Stimulated activated CD4-positive, alpha-beta T cell treated with anti-CD3 and anti-CD28 coated beads, Interleukin-15, amount 100 ng/mL, for 1 hour (primary cell): ENCODE results near the gene GBP7.

Experiments used
- DNase-seq, 2 donors: peaks; one replicate each; pipeline ENCODE4 v3.0.0-alpha.2; 2020; ENCODE audit warnings: low read depth in 1 of 2, low spot score in 1 of 2

GBP7 gene

DNA sequence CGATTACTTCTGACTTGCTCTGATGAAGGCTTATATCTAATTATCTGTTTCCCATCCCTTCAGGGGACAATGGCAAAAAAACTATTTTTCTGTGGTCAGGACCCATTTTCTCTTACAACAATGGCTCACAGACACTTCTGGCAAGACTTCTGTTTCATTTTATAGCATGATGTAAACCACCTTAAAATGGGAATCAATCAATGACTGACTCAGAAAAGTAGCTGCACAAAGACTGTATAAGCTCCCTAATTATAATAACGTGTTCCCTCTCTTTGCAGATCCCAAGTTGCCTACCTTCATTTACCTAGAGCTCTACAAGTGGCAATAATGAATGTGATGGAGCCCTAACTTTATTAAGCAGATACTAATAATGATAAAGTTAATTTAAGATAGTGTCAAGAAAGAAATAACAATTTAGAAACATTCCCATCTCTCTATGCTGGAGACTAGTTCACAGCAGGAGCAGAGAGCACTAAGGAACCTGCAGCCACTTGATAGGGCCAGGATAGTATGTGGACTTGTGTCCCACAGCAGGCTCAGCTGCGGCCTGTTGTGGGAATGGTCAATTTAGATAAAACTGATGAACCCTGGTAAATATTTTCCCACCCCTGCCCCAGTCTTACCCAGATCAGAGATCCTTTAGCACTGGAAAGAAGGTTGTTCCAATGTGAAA, 50.4 kb downstream of the GBP7 start:
- no peak for DNase-seq

DNA sequence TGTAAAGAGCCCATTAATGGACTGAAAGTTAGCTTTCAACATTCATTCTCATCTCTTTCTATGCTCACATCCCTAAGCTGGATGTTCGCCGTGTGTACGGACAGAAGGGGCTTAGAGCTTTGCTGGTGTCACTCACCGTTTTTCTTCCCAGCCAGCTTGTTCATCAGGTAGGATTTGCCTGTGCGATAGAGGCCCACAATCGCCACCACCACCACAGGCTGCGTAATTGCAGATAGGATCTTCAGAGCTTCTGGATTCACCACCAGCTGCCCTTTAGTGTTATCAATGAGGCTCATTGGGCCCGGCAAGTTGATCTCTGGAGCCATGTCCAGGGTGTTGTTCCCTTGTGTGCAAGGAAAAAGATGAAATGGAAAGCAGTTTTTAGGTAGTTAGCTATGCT, 54.2 kb downstream of the GBP7 start:
- DNase-seq: no peak

DNA sequence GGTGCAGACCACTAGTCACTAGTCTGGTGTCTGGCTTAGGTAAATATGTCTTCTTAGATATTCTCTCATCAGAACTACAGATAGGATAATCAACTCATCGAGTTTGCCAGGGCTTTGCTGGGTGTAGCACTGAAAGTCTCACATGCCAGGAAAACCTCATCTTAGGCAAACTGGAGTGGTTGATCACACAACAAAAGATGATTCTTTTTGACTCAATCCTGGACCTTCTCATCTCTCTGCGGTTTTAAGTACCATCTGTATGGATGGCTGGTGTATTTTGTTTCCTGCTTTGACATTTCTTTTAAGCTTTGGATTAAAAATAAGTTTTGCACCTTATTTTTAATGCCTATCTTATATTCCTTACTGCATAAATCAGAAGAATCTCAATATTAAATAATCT, 61.1 kb downstream of the GBP7 start:
- DNase-seq: no peak

DNA sequence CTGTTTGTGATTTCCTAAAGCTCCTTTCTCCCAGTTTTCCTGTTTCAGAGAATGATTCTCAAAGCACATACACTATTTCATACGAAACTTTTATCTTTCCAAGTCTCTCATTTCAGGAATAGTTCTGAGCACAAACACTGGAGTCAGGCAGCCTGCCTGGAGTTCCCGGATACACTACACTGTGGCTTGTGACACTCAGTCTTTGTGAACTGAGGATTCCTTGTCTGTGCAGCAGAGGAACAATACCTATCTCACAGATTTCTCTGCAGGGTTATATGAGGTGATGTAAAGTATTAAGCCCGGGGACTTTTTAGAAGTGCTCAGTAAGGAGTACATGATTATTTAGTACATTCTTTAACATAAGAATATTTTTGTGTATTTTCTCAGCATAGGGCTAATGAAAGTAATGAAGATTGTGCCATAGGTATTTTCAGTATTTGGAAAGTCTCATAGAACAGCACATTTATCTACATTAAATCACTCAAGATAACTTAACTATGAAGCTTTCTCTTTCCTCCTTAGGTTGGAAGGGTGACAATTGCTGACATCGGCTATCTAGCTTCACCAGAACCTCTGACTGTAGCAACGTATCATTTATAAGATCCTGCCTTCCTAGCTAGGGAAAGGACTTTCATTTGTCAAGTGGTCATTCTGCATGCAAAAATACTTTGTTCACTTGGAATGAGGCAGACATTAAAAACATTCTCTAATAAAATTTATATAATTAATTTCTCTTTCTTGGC, 62.8 kb downstream of the GBP7 start:
- no peak for DNase-seq

DNA sequence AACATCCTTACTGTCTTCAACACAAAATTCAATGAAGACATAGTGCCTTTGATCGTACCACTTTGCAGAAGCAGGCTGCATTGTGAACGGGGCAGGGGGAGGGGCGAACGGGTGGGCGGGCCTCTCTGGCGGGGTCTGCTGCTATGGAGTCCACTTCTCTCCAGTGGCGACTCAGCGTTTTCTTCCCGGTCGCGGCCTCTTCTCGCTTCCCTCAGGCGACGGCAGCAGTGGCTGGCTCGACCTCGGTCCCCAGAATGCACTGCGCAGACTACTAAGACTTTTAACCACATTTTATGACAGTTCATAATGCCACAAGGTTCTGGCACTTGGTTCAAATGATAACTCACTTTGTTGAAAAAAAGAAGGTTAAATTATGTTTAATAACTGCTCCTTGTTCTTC, 71.1 kb downstream of the GBP7 start:
- no peak for DNase-seq

DNA sequence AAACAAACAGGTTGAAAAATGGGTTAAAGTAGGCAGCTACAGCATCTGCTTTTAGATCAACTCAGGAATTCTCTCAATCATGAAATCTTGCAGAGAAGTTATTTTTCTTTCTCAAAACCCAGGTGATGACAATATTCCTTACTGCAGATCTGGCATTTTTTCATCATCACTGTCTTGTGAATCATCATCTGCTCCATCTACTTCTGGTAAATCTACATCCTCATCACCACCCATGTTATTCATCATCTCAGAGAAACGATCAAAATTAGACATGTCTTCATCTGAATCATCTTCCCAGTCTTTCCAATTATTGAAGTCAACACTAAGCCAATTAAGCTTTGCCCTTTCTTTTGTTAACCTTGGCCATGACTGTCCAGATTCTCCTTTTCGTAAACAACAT, 71.7 kb downstream of the GBP7 start:
- DNase-seq: no peak

DNA sequence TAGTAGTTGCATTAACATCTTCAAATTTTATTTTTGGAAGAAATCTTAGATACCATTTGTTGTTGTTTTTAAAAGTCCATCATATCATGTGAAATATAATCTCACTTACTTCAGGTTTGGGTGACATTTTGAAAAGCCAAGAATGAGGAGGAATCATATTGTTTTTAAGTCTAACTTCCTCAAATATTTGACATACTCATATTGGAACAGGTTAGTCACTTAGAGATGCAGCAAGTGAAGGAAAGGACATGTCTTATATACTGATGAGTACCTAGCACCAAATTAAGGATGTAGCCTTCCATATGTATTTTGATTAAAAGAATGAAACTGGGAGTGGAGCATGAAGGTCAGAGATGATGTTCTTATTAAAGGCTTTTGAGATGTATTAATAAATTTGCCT, 73.8 kb downstream of the GBP7 start:
- no peak for DNase-seq

DNA sequence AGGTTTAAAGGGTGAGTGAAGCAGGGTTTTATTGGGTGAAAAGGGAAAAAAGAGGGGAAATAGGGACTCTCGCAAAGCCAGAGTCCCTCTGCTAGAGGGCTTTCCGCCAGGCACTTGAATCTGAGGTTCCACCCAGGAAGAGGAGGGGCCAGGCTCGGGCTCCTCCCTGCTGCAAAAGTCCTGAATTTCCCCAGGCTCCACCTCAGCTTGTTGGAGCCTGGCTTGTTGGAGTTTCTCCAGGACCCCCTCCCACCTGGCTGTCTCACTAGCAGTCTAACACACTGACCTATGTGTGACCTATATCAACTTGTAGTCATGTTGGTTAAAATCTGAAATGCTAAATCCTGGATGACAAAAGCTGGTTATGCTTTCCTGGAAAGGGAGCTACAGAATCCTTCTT, 75.4 kb downstream of the GBP7 start:
- no peak for DNase-seq

DNA sequence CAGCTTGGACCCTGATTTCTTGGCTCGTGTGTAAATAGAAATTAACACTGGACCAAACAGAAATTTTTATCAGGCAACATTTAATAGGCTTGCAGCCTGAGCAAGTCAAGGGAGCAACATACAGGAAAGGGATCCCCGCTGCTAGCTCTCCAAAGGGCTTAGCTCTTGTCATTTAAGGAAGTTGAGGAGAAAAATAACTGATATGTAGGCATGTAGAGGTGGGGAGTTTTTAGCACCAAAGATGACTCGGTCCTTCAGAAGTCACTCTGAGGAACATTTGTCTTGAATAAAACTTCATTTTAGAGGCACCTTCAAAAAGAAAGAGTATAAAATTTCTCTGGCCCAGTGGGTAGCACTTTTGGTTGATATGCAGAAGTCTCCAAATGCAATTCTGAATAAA, 76.9 kb downstream of the GBP7 start:
- no peak for DNase-seq

DNA sequence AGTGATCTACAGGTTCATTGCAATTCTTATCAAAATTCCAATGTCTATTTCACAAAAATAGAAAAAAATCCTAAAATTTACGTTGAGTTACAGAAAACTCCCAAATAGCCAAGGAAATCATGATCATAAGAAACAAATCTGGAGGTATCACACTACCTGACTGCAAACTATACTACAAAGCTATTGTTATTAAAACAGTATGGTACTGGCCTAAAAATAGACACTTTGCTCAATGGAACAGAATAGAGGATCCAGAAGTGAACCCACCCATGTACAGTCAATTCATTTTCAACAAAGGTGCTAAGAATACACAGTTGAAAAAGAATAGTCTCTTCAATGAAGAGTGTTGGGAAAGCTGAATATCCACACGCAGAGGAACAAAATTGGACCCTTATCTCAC, 80.1 kb downstream of the GBP7 start:
- DNase-seq: no peak

DNA sequence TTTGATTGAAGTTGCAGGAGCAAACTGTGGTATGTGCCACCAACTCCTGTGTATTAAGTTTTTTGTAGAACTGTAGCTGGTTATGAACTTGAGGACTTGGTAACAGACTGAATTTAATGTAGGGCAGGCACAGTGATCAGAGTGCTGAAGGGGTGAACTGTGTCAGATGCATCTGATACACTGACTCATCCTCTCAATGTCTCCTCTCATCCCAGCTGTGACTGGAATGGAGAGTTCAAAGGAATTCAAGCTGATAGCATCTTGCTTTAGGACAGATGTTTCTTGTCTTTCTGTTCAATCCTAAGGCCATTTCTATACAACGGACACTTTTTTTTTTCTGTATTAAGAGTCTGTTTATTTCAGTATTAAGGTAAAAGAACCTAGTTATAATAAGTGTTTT, 85.8 kb downstream of the GBP7 start:
- DNase-seq: no peak

DNA sequence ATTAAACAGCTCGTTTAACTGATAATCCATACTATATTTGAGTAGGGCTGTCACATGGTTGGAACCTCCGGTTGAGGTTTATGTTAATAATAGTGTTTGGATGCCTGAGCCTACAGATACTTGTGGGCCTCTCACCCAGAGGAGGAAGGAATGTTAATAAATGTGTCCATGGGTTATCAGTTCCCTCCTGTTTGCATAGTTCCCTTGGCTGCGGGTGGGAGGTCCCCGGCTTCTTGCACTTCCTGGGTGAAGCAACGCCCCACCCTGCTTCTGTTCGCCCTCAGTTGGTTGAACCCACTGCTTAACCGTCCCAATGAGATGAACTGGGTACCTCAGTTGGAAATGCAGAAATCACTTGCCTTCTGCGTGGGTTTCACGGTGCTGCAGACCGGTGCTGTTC, 87.2 kb downstream of the GBP7 start:
- DNase-seq: no peak

DNA sequence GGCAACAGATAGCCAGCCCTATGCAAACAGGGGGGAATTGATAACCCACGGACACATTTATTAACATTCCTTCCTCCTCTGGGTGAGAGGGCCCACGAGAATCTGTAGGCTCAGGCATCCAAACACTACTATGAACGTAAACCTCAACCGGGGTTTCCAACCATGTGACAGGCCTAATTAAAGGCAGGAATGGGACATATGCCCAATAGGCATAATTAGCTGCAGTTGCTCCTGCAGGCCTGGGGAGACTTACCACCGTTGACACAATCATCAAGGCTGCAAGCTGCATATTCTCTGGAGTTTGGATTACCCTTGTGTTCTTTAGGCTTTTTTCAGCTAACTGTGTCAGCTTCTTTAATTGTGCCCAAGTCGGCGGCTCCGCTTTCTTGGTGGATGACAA, 88.6 kb downstream of the GBP7 start:
- DNase-seq: no peak

DNA sequence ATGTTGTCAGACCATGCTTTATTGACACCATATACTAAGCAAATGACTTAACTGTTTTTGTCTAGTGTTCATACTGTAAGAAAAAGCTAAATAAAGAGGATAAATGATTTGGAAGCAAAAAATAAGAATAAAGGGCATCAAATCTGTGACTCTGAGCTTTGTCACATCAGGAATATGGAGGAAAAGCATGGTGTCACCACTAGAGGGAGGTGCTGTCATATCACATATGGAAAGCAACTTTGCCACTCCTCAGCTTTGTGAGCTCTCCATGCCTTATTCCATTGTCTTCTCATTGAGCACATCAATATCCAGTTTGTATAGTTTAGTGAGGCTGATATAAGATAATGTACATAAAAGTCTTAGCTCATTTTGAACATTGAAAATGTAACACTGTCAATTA, 90.0 kb downstream of the GBP7 start:
- DNase-seq: no peak
